Measurements from ENCODE around the gene MNDA.

Gene MNDA

DNA sequence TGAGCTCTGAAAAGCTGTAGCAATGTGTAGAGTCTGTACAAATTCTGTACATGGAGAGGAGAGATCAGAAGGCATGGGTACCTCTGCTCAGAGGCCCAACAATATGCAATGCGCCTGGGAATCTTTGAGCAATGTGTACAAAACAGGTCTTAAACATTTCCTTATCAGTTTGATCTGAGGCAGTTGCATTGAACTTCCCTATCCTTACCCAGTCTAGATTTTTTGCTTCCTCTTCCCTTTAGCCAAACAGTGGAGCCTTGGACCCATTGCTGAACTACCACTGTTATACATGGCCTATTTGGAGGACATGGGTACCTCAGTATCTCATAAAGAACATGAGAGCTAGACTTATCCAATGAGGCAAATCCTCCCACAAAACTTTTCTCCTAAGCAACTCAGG is 12.6 kb upstream of the MNDA start:
- no peaks in the 10 kb centered on the region for H3K36me3 ChIP-seq (ENCODE audit: control insufficient read depth, insufficient read depth, low read length)
- H3K79me2 ChIP-seq: no peaks in the 10 kb centered on the region
- H3K4me3 ChIP-seq (ENCODE audit: low read depth, low read length): no peak overlapping the region
- H2AFZ ChIP-seq: no peak overlapping the region
- no peak overlapping the region for H3K9ac ChIP-seq
- no peaks in the 10 kb centered on the region for H3K27me3 ChIP-seq (ENCODE audit: control insufficient read depth, insufficient read depth, low read length)
- H3K4me1 ChIP-seq: no peaks in the 10 kb centered on the region
- H3K9me3 ChIP-seq (ENCODE audit: control insufficient read depth, low read length): no peaks in the 10 kb centered on the region
- no peak overlapping the region for H3K4me2 ChIP-seq (ENCODE audit: low read length)
- no peak overlapping the region for H3K27ac ChIP-seq
- no peak for TF ChIP-seq CTCF (IDR thresholded peaks at IDR 0.05)

- Histone ChIP-seq H2AFZ (no peak overlapping the region), H3K27ac (no peak overlapping the region), H3K9me3 (ENCODE audit: control insufficient read depth, low read length) (no peaks in the 10 kb centered on the region), H3K4me3 (ENCODE audit: low read depth, low read length) (no peak overlapping the region), H3K79me2 (no peaks in the 10 kb centered on the region), H3K4me1 (no peaks in the 10 kb centered on the region), H3K4me2 (ENCODE audit: low read length) (no peak overlapping the region), H3K36me3 (ENCODE audit: control insufficient read depth, insufficient read depth, low read length) (no peaks in the 10 kb centered on the region), H3K9ac (no peak overlapping the region), H3K27me3 (ENCODE audit: control insufficient read depth, insufficient read depth, low read length) (no peaks in the 10 kb centered on the region)
- TF ChIP-seq CTCF (IDR thresholded peaks at IDR 0.05): no peak
Measured at GRCh38 chr1:158818975-158819431, 12.1 kb upstream of the MNDA start.

GRCh38 chr1:158819461-158820443 is 11.4 kb upstream of the MNDA start:
- TF ChIP-seq CTCF (IDR thresholded peaks at IDR 0.05): no peak
- H3K4me3 ChIP-seq (ENCODE audit: low read depth, low read length): no peak overlapping the region
- H3K79me2 ChIP-seq: no peaks in the 10 kb centered on the region
- H2AFZ ChIP-seq: no peak overlapping the region
- H3K9me3 ChIP-seq (ENCODE audit: control insufficient read depth, low read length): no peaks in the 10 kb centered on the region
- H3K27ac ChIP-seq: no peak overlapping the region
- H3K9ac ChIP-seq: no peak overlapping the region
- no peaks in the 10 kb centered on the region for H3K27me3 ChIP-seq (ENCODE audit: control insufficient read depth, insufficient read depth, low read length)
- H3K36me3 ChIP-seq (ENCODE audit: control insufficient read depth, insufficient read depth, low read length): no peaks in the 10 kb centered on the region
- no peak overlapping the region for H3K4me2 ChIP-seq (ENCODE audit: low read length)
- no peaks in the 10 kb centered on the region for H3K4me1 ChIP-seq

- Histone ChIP-seq H3K4me3 (ENCODE audit: low read depth, low read length) (no peak overlapping the region), H3K9ac (no peak overlapping the region), H3K79me2 (no peaks in the 10 kb centered on the region), H3K4me2 (ENCODE audit: low read length) (no peak overlapping the region), H3K27me3 (ENCODE audit: control insufficient read depth, insufficient read depth, low read length) (no peaks in the 10 kb centered on the region), H2AFZ (no peak overlapping the region), H3K27ac (no peak overlapping the region), H3K36me3 (ENCODE audit: control insufficient read depth, insufficient read depth, low read length) (no peaks in the 10 kb centered on the region), H3K9me3 (ENCODE audit: control insufficient read depth, low read length) (no peaks in the 10 kb centered on the region), H3K4me1 (no peaks in the 10 kb centered on the region)
- no peak for TF ChIP-seq CTCF (IDR thresholded peaks at IDR 0.05)
Measured at GRCh38 chr1:158821723-158822122, 9.4 kb upstream of the MNDA start.
